Amniotic epithelial cell (primary cell): ENCODE measurements around the gene SLC23A2.
"Not testable (repeated sequence)": the region's sequence is repeated elsewhere in the genome, so short reads cannot be mapped to it uniquely, and the experiment has no call there.

Experiments used
- DNase-seq: peaks from one replicate; pipeline ENCODE4 v3.0.0-alpha.2; 2010; ENCODE audit warnings: low read depth

SLC23A2 gene

GRCh38 chr20:4876301-4876700, 125.0 kb downstream of the SLC23A2 start:
- DNase-seq = no peak

GRCh38 chr20:4875578-4876067, 125.7 kb downstream of the SLC23A2 start:
- DNase-seq = no peak

- no peak for DNase-seq
Observed at GRCh38 chr20:4873396-4873795, 127.9 kb downstream of the SLC23A2 start.

- DNase-seq = no peak
Observed at GRCh38 chr20:4871486-4871885, 129.8 kb downstream of the SLC23A2 start.

- DNase-seq = no peak
Observed at GRCh38 chr20:4870906-4871305, 130.4 kb downstream of the SLC23A2 start.

GRCh38 chr20:4869290-4870193, 131.8 kb downstream of the SLC23A2 start:
- peak; percentile 57 for DNase-seq

GRCh38 chr20:4867051-4867450, 134.3 kb downstream of the SLC23A2 start:
- DNase-seq = no peak

- no peak for DNase-seq
Observed at GRCh38 chr20:4866429-4866828, 134.9 kb downstream of the SLC23A2 start.

- no peak for DNase-seq
Observed at GRCh38 chr20:4864311-4864752, 137.0 kb downstream of the SLC23A2 start.

- no peak for DNase-seq
Observed at GRCh38 chr20:4862661-4863060, 138.6 kb downstream of the SLC23A2 start.

- DNase-seq = no peak
Observed at GRCh38 chr20:4861961-4862360, 139.3 kb downstream of the SLC23A2 start.

- DNase-seq = no peak
Observed at GRCh38 chr20:4858000-4858399, 143.3 kb downstream of the SLC23A2 start.

GRCh38 chr20:4856022-4856755, 145.1 kb downstream of the SLC23A2 start:
- no peak for DNase-seq

- DNase-seq = no peak
Observed at GRCh38 chr20:4855555-4855954, 145.8 kb downstream of the SLC23A2 start.

- no peak for DNase-seq
Observed at GRCh38 chr20:4855097-4855496, 146.2 kb downstream of the SLC23A2 start.

- DNase-seq = no peak
Observed at GRCh38 chr20:4854561-4854901, 146.8 kb downstream of the SLC23A2 start.

- no peak for DNase-seq
Observed at GRCh38 chr20:4853757-4854560, 147.4 kb downstream of the SLC23A2 start.

- DNase-seq = no peak
Observed at GRCh38 chr20:4853004-4853403, 148.3 kb downstream of the SLC23A2 start.

- DNase-seq = no peak
Observed at GRCh38 chr20:4850960-4851359, 150.3 kb downstream of the SLC23A2 start.

- DNase-seq = not testable (repeated sequence)
Observed at GRCh38 chr20:4848829-4849228, 152.5 kb downstream of the SLC23A2 start.

GRCh38 chr20:4848041-4848440, 153.3 kb downstream of the SLC23A2 start:
- DNase-seq = no peak

GRCh38 chr20:4846821-4847220, 154.5 kb downstream of the SLC23A2 start:
- no peak for DNase-seq
